Activated CD8-positive, alpha-beta memory T cell treated with anti-CD3 and anti-CD28 coated beads for 24 hours (primary cell): ENCODE data around the gene CDK5RAP1.
"Not testable (repeated sequence)": the region's sequence is repeated elsewhere in the genome, so short reads cannot be mapped to it uniquely, and the experiment has no call there.

Experiments used
- DNase-seq: peaks from one replicate; pipeline ENCODE4 v3.0.0-alpha.2; 2020

Gene CDK5RAP1

GRCh38 chr20:33401184-33401920 is at the start of gene CDK5RAP1:
Gene CDK5RAP1 (minus strand): TSS chr20:33401519. CDS start chr20:33397064, 4,455 bp downstream.
- peak; percentile 92 for DNase-seq

- no peak for DNase-seq
These were observed 49.5 kb upstream of the CDK5RAP1 start for GRCh38 chr20:33450867-33451266.

- DNase-seq = no peak
These were observed 44.7 kb upstream of the CDK5RAP1 start for GRCh38 chr20:33445881-33446625.

- no peak for DNase-seq
These were observed 43.7 kb upstream of the CDK5RAP1 start for GRCh38 chr20:33444797-33445560.

- peak; percentile 92 for DNase-seq
These were observed 42.4 kb upstream of the CDK5RAP1 start, which contains the start of gene SNTA1 for GRCh38 chr20:33443512-33444239. Gene SNTA1 (minus strand): TSS chr20:33443763. CDS start chr20:33443620, 143 bp downstream.

GRCh38 chr20:33443006-33443511 is 41.7 kb upstream of the CDK5RAP1 start:
- no peak for DNase-seq

- DNase-seq = peak; percentile 59
These were observed 41.1 kb upstream of the CDK5RAP1 start for GRCh38 chr20:33442136-33443005.

GRCh38 chr20:33441142-33441955 is 40.0 kb upstream of the CDK5RAP1 start:
- DNase-seq = no peak

- DNase-seq = not testable (repeated sequence)
These were observed 39.2 kb upstream of the CDK5RAP1 start for GRCh38 chr20:33440562-33440961.

GRCh38 chr20:33438481-33438880 is 37.2 kb upstream of the CDK5RAP1 start:
- no peak for DNase-seq

- no peak for DNase-seq
These were observed 36.0 kb upstream of the CDK5RAP1 start for GRCh38 chr20:33437141-33437911.

GRCh38 chr20:33434434-33434833 is 33.1 kb upstream of the CDK5RAP1 start:
- no peak for DNase-seq

GRCh38 chr20:33433465-33434234 is 32.3 kb upstream of the CDK5RAP1 start:
- DNase-seq = no peak

- no peak for DNase-seq
These were observed 30.6 kb upstream of the CDK5RAP1 start for GRCh38 chr20:33431797-33432381.

GRCh38 chr20:33423875-33424274 is 22.6 kb upstream of the CDK5RAP1 start:
- not testable (repeated sequence) for DNase-seq

- no peak for DNase-seq
These were observed 22.0 kb upstream of the CDK5RAP1 start for GRCh38 chr20:33423141-33423834.

GRCh38 chr20:33419140-33419974 is 18.0 kb upstream of the CDK5RAP1 start:
- no peak for DNase-seq
